ENCODE data around the gene NINJ2. TPM values are rescaled to one million over a fixed set of nuclear protein-coding genes. Genes with fewer than 3 reads are reported as not detected.

NINJ2 gene
- total RNA-seq, 1 donor from 2014 or later: not detected

- TF ChIP-seq CTCF (conservative IDR thresholded peaks at IDR 0.05): no peak
- peaks cover 14% of the 10 kb centered on the region for H3K4me1 Mint-ChIP-seq (ENCODE audit: unreplicated experiment)
- H3K27ac Mint-ChIP-seq: peak overlapping the region; percentile 2
Measured at GRCh38 chr12:627863-628741, 35.1 kb downstream of the NINJ2 start.

GRCh38 chr12:627285-627684 is 36.0 kb downstream of the NINJ2 start:
- no peak for DNase-seq (ENCODE audit: extremely low spot score, unreplicated experiment)
- H3K27me3 Mint-ChIP-seq: no peaks in the 10 kb centered on the region
- H3K4me1 Mint-ChIP-seq (ENCODE audit: unreplicated experiment): peaks cover 15% of the 10 kb centered on the region
- no peaks in the 10 kb centered on the region for H3K36me3 Mint-ChIP-seq
- H3K27ac Mint-ChIP-seq: no peak overlapping the region
- no peak overlapping the region for H3K4me3 Mint-ChIP-seq
- no peak for TF ChIP-seq CTCF (conservative IDR thresholded peaks at IDR 0.05)
- H3K9me3 Mint-ChIP-seq: no peaks in the 10 kb centered on the region

More at GRCh38 chr12:627863-628741, 35.1 kb downstream of the NINJ2 start:
- Mint-ChIP-seq H3K27me3 (no peaks in the 10 kb centered on the region), H3K9me3 (no peaks in the 10 kb centered on the region), H3K4me3 (no peak overlapping the region), H3K36me3 (no peaks in the 10 kb centered on the region)
- no peak for DNase-seq (ENCODE audit: extremely low spot score, unreplicated experiment)

DNA sequence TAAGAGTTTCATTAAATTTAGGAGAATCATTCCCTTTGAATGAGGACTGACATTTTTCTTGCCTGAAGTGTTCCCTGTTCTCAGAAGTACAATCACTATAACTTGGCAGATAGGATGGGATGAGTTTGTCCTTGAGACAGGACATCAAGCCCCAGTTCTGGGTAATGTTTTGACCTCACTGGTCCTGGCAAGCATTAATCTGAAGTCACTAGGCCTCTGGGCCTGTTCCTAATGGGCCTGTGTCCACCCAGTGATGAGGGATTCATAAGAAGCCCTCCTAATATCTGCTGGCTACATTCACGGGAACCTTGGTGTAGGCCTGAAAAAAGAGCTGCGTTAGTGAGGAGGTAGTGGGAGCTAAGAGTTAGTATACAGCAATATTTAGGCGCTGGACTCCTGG is 37.2 kb downstream of the NINJ2 start:
- peaks cover 6% of the 10 kb centered on the region for H3K4me1 Mint-ChIP-seq (ENCODE audit: unreplicated experiment)
- no peaks in the 10 kb centered on the region for H3K36me3 Mint-ChIP-seq
- H3K27me3 Mint-ChIP-seq: no peaks in the 10 kb centered on the region
- TF ChIP-seq CTCF (conservative IDR thresholded peaks at IDR 0.05): no peak
- DNase-seq (ENCODE audit: extremely low spot score, unreplicated experiment): no peak
- H3K4me3 Mint-ChIP-seq: no peak overlapping the region
- no peak overlapping the region for H3K27ac Mint-ChIP-seq
- H3K9me3 Mint-ChIP-seq: no peaks in the 10 kb centered on the region

DNA sequence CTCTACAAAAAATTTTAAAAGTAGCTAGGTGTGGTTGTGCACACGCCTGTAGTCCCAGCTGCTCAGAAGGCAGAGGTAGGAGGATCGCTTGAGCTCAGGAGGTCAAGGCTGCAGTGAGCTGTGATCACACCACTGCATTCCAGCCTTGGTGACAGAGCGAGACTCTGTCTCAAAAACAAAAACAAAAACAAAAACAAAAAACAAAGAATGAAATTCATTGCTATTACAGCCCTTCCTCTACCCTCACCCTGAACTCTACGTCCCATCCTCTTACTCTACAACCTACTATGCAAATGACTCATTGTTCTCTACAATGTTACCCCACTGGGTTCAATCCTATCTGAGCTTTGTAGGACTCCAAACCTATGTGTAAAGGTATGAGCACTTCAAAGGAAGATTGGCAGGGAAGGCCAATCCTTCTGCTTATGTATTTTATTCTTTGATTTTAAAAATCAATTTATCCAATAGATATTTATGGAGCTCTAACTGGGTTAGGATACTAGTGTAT is 39.3 kb downstream of the NINJ2 start:
- peaks cover 6% of the 10 kb centered on the region for H3K4me1 Mint-ChIP-seq (ENCODE audit: unreplicated experiment)
- TF ChIP-seq CTCF (conservative IDR thresholded peaks at IDR 0.05): no peak
- H3K27me3 Mint-ChIP-seq: no peaks in the 10 kb centered on the region
- no peaks in the 10 kb centered on the region for H3K9me3 Mint-ChIP-seq
- no peak for DNase-seq (ENCODE audit: extremely low spot score, unreplicated experiment)
- no peak overlapping the region for H3K4me3 Mint-ChIP-seq
- no peaks in the 10 kb centered on the region for H3K36me3 Mint-ChIP-seq
- H3K27ac Mint-ChIP-seq: no peak overlapping the region

GRCh38 chr12:623172-623864 is 39.9 kb downstream of the NINJ2 start:
- no peak for TF ChIP-seq CTCF (conservative IDR thresholded peaks at IDR 0.05)
- H3K27ac Mint-ChIP-seq: no peak overlapping the region
- no peaks in the 10 kb centered on the region for H3K36me3 Mint-ChIP-seq
- H3K27me3 Mint-ChIP-seq: no peaks in the 10 kb centered on the region
- H3K9me3 Mint-ChIP-seq: no peaks in the 10 kb centered on the region
- H3K4me3 Mint-ChIP-seq: no peak overlapping the region
- no peak for DNase-seq (ENCODE audit: extremely low spot score, unreplicated experiment)
- H3K4me1 Mint-ChIP-seq (ENCODE audit: unreplicated experiment): peaks cover 6% of the 10 kb centered on the region
